ENCODE measurements around the gene P2RY12. TPM values are rescaled to one million over a fixed set of nuclear protein-coding genes. Genes with fewer than 3 reads are reported as not detected.

The P2RY12 gene
- total RNA-seq (2021; fragmentation: NEBNext Ultra II Directional; extraction: Animal tissue kit (Norgen Biotek cat#: 25700)) (not detected in 2 replicates), polyA plus RNA-seq (2011; rRNA removed) (not detected in 2 replicates), polyA minus RNA-seq (2011; rRNA and poly(A)+ RNA removed) (not detected in 2 replicates)
- not detected for polyA plus RNA-seq (2011; cell fraction: cytosol; rRNA removed)
- not detected for polyA plus RNA-seq (2011; cell fraction: nucleus; rRNA removed)
- not detected in 4 replicates for polyA plus RNA-seq (2012, experiment 1 of 2)
- polyA plus RNA-seq (2012, experiment 2 of 2), result not detected
- not detected for polyA plus RNA-seq (2013, experiment 1 of 2)
- not detected for polyA plus RNA-seq (2013, experiment 2 of 2)
- polyA minus RNA-seq (2011; cell fraction: cytosol; rRNA and poly(A)+ RNA removed), result not detected
- polyA minus RNA-seq (2011; cell fraction: nucleus; rRNA and poly(A)+ RNA removed), result not detected
- long read RNA-seq, experiment 1, result 0 reads
- long read RNA-seq, experiment 2, result 0 reads

- POLR2A ChIA-PET (ENCODE audit: partially characterized antibody), result no interaction called here
- H2BK12ac ChIP-seq (ENCODE audit: low read depth, low read length), result no peak within 1 kb of the TSS
- H3K27me3 ChIP-seq (replicated peaks in 1 of 4; ENCODE audit: control insufficient read depth in 3 of 4, extremely low read depth in 1 of 4, insufficient read depth in 3 of 4, low read length in 3 of 4), result no peaks in the 10 kb centered on the region
- H2AK5ac ChIP-seq (ENCODE audit: low read depth, low read length), result no peak within 1 kb of the TSS
- H3K18ac ChIP-seq (ENCODE audit: extremely low read depth, low read length), result no peak within 1 kb of the TSS
- H2BK120ac ChIP-seq (replicated peaks; ENCODE audit: low read depth, low read length), result no peak within 1 kb of the TSS
- no peak within 1 kb of the TSS for H3K56ac ChIP-seq (replicated peaks; ENCODE audit: insufficient read length, low read depth, low read length)
- no peak within 1 kb of the TSS for H2BK15ac ChIP-seq (ENCODE audit: low read length)
- H3K14ac ChIP-seq (ENCODE audit: insufficient read length), result no peak within 1 kb of the TSS
- CTCF ChIA-PET (ENCODE audit: partially characterized antibody), result interaction anchor here (0.6 to 1.2 kb wide), 2 partner anchors 15 to 49 kb away, joined by 3 read pairs; no protein-coding TSS in a partner anchor
- H2BK5ac ChIP-seq (ENCODE audit: low read depth, low read length), result no peak within 1 kb of the TSS
- no peaks in the 10 kb centered on the region for H3K79me1 ChIP-seq (ENCODE audit: low read depth, low read length)
- no peak for DNase-seq (ENCODE audit: low read depth in 1 of 2, low spot score in 2 of 2)
- H3K79me2 ChIP-seq (ENCODE audit: control insufficient read depth in 1 of 2, insufficient read depth in 2 of 2, low read length in 2 of 2), result no peaks in the 10 kb centered on the region
- no peak within 1 kb of the TSS for H2BK20ac ChIP-seq (ENCODE audit: low read length)
- H4K8ac ChIP-seq (ENCODE audit: extremely low read depth, insufficient read depth, low read length), result no peak within 1 kb of the TSS; the same call in 1 of the 2 replicates
- H2AFZ ChIP-seq (ENCODE audit: low read length), result no peak within 1 kb of the TSS
- H3K27ac ChIP-seq (ENCODE audit: low read depth, low read length), result no peak within 1 kb of the TSS
- no peaks in the 10 kb centered on the region for H3K23me2 ChIP-seq (ENCODE audit: low read depth, low read length)
- H4K20me1 ChIP-seq (replicated peaks in 1 of 2; ENCODE audit: control insufficient read depth in 1 of 2, insufficient read depth in 2 of 2, low read length in 2 of 2), result no peaks in the 10 kb centered on the region
- no peak within 1 kb of the TSS for H4K91ac ChIP-seq (replicated peaks; ENCODE audit: insufficient read length, low read length)
- 95% methylated on average over 4 of the region's 4 CpGs; no CpG with 5 or more reads in 1 of the 2 experiments for WGBS, 2 experiments (ENCODE audit: extremely low coverage in 1 of 2, insufficient coverage in 1 of 2, insufficient read length in 1 of 2, insufficient replicate concordance in 2 of 2, low coverage in 1 of 2, low lambda C conversion rate in 2 of 2, missing lambda C conversion rate in 1 of 2)
- H3K36me3 ChIP-seq (ENCODE audit: control insufficient read depth in 2 of 4, insufficient read depth in 4 of 4, low read length in 3 of 4), result peaks cover 0 to 26% (median 1%) of the 10 kb centered on the region in 4 experiments; a peak in 6 of 8 replicates
- H3K9me3 ChIP-seq (ENCODE audit: insufficient read depth in 2 of 2, low read depth in 1 of 2, low read length in 1 of 2), result no peaks in the 10 kb centered on the region
- no peak within 1 kb of the TSS for H3K4me2 ChIP-seq (ENCODE audit: insufficient read depth in 1 of 2, low read depth in 2 of 2, low read length in 2 of 2)
- H4K5ac ChIP-seq (ENCODE audit: insufficient read length, low read depth, low read length), result no peak within 1 kb of the TSS
- no peak for FAIRE-seq
- H3K23ac ChIP-seq (ENCODE audit: insufficient read length), result no peak within 1 kb of the TSS
- H3K4me1 ChIP-seq (replicated peaks in 1 of 4; ENCODE audit: control insufficient read depth in 3 of 4, insufficient read depth in 4 of 4, low read length in 3 of 4), result no peaks in the 10 kb centered on the region
- no peak within 1 kb of the TSS for H3K4me3 ChIP-seq (ENCODE audit: extremely low read depth in 1 of 4, insufficient read depth in 2 of 4, low read depth in 3 of 4, low read length in 4 of 4)
- no peak within 1 kb of the TSS for H3K9ac ChIP-seq (replicated peaks in 1 of 4; ENCODE audit: extremely low read depth in 1 of 4, low read depth in 3 of 4, low read length in 3 of 4)
- H3K4ac ChIP-seq (replicated peaks; ENCODE audit: insufficient read length, low read depth, low read length), result no peak within 1 kb of the TSS
- TF ChIP-seq TCF12 (IDR thresholded peaks at IDR 0.05; ENCODE audit: low read depth, low read length) (no peak), BACH1 (IDR thresholded peaks at IDR 0.05; ENCODE audit: low read length) (no peak), POLR2A (IDR thresholded peaks at IDR 0.05; ENCODE audit: control extremely low read depth in 1 of 2, low read depth in 2 of 2, low read length in 2 of 2) (no peak), SRF (IDR thresholded peaks at IDR 0.05; ENCODE audit: low read depth, low read length) (no peak), TAF1 (IDR thresholded peaks at IDR 0.05; ENCODE audit: low read depth, low read length) (no peak), EZH2 (IDR thresholded peaks at IDR 0.05; ENCODE audit: low read depth, low read length, severe bottlenecking) (no peak), KDM1A (IDR thresholded peaks at IDR 0.05; ENCODE audit: borderline replicate concordance, low read length) (no peak), ATF3 (IDR thresholded peaks at IDR 0.05; ENCODE audit: insufficient read depth, low read depth, low read length) (no peak), TEAD4 (IDR thresholded peaks at IDR 0.05; ENCODE audit: low read depth, low read length) (no peak), TAF7 (optimal IDR thresholded peaks at IDR 0.05; ENCODE audit: borderline replicate concordance, low read depth, low read length) (no peak), SP1 (IDR thresholded peaks at IDR 0.05; ENCODE audit: low read depth, low read length) (no peak)
Measured at GRCh38 chr3:151384741-151385174, at the start of gene P2RY12. P2RY12 (minus strand) TSS chr3:151384753; CDS start chr3:151338845, 45,908 bp downstream.

Measured in H1 (cell line).